ENCODE measurements around the gene RFX1. TPM values are rescaled to one million over a fixed set of nuclear protein-coding genes. Genes with fewer than 3 reads are reported as not detected.

Gene RFX1
- total and polyA plus RNA-seq, 2 experiments from 2014 or later = 2.2 to 2.4 TPM

DNA sequence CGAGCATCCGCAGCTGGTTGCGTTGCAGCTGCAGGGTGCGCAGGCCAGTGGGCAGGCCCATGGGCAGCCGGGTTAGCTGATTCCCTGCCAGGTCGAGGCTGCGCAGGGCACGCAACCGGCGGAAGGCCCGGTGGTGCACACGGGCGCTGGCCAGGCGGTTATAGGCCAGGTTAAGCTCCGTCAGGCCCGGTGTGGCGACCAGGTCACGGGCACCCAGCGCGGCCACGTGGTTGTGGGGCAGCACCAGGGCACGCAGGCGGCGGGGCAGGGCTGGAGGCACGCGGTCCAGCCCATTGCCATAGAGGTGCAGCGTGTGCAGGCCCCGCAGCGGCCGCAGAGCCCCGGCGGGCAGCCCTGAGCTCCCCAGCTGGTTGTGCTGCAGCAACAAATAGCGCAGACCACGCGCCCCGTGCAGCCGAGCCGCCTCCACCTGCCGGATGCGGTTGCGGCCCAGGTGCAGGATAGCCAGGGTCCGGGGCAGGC lies 73.2 kb downstream of the RFX1 start:
- H3K4me2 ChIP-seq = no peak overlapping the region
- no peaks in the 10 kb centered on the region for H3K4me1 ChIP-seq (ENCODE audit: insufficient read depth)
- no peaks in the 10 kb centered on the region for H3K79me2 ChIP-seq
- H3K36me3 ChIP-seq (replicated peaks; ENCODE audit: insufficient read depth, low read depth) = no peaks in the 10 kb centered on the region
- no peak overlapping the region for H3K27ac ChIP-seq
- H3K4me3 ChIP-seq = no peak overlapping the region
- no peak overlapping the region for H2AFZ ChIP-seq
- TF ChIP-seq, protein P1, sequence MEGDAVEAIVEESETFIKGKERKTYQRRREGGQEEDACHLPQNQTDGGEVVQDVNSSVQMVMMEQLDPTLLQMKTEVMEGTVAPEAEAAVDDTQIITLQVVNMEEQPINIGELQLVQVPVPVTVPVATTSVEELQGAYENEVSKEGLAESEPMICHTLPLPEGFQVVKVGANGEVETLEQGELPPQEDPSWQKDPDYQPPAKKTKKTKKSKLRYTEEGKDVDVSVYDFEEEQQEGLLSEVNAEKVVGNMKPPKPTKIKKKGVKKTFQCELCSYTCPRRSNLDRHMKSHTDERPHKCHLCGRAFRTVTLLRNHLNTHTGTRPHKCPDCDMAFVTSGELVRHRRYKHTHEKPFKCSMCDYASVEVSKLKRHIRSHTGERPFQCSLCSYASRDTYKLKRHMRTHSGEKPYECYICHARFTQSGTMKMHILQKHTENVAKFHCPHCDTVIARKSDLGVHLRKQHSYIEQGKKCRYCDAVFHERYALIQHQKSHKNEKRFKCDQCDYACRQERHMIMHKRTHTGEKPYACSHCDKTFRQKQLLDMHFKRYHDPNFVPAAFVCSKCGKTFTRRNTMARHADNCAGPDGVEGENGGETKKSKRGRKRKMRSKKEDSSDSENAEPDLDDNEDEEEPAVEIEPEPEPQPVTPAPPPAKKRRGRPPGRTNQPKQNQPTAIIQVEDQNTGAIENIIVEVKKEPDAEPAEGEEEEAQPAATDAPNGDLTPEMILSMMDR (IDR thresholded peaks at IDR 0.05; ENCODE audit: poor library complexity) = no peak
- TF ChIP-seq EZH2 (IDR thresholded peaks at IDR 0.05; ENCODE audit: borderline replicate concordance) = no peak
- TF ChIP-seq EZH2phosphoT487 (IDR thresholded peaks at IDR 0.05; ENCODE audit: low read depth, severe bottlenecking, unreplicated experiment) = no peak
- H3K27me3 ChIP-seq = no peaks in the 10 kb centered on the region
- no peaks in the 10 kb centered on the region for H3K9me2 ChIP-seq (replicated peaks; ENCODE audit: insufficient read depth)
- H4K20me1 ChIP-seq (ENCODE audit: insufficient read depth, poor library complexity, severe bottlenecking) = no peaks in the 10 kb centered on the region
- no peak for DNase-seq (ENCODE audit: low spot score)
- no peaks in the 10 kb centered on the region for H3K9me3 ChIP-seq (ENCODE audit: low read depth)
- 97% methylated on average over 39 of the region's 42 CpGs for WGBS (ENCODE audit: low lambda C conversion rate, missing lambda C conversion rate)

DNA sequence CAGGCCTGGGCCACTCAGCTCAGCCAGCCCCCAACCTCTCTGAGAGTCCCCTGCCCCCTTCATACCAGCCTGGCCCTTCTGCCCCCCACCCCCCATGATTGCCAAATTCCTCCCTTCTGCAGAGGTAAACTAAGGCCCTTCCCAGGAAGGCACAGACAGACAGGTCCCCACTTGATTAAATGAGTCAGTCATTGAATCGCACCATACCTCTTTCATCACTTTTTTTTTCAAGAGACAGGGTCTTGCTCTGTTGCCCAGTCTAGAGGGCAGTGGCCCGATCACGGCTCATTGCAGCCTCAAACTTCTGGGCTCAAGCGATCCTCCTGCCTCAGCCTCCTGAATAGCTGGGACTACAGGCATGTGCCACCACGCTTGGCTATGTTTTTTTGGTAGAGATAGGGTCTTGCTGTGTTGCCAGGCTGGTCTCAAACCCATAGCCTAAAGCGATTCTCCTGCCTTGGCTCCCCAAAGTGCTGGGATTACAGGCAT lies 73.9 kb downstream of the RFX1 start:
- Histone ChIP-seq H3K4me1 (ENCODE audit: insufficient read depth) (no peaks in the 10 kb centered on the region), H3K9me3 (ENCODE audit: low read depth) (no peaks in the 10 kb centered on the region), H3K27ac (no peak overlapping the region), H3K4me2 (no peak overlapping the region), H3K36me3 (replicated peaks; ENCODE audit: insufficient read depth, low read depth) (no peaks in the 10 kb centered on the region), H2AFZ (no peak overlapping the region), H4K20me1 (ENCODE audit: insufficient read depth, poor library complexity, severe bottlenecking) (no peaks in the 10 kb centered on the region), H3K4me3 (no peak overlapping the region), H3K79me2 (no peaks in the 10 kb centered on the region), H3K27me3 (no peaks in the 10 kb centered on the region), H3K9me2 (replicated peaks; ENCODE audit: insufficient read depth) (no peaks in the 10 kb centered on the region)
- TF ChIP-seq EZH2phosphoT487 (IDR thresholded peaks at IDR 0.05; ENCODE audit: low read depth, severe bottlenecking, unreplicated experiment) (no peak), EZH2 (IDR thresholded peaks at IDR 0.05; ENCODE audit: borderline replicate concordance) (no peak)
- TF ChIP-seq, protein P1 (IDR thresholded peaks at IDR 0.05; ENCODE audit: poor library complexity) = no peak
- 95% methylated on average over 6 of the region's 6 CpGs for WGBS (ENCODE audit: low lambda C conversion rate, missing lambda C conversion rate)
- DNase-seq (ENCODE audit: low spot score) = no peak

DNA sequence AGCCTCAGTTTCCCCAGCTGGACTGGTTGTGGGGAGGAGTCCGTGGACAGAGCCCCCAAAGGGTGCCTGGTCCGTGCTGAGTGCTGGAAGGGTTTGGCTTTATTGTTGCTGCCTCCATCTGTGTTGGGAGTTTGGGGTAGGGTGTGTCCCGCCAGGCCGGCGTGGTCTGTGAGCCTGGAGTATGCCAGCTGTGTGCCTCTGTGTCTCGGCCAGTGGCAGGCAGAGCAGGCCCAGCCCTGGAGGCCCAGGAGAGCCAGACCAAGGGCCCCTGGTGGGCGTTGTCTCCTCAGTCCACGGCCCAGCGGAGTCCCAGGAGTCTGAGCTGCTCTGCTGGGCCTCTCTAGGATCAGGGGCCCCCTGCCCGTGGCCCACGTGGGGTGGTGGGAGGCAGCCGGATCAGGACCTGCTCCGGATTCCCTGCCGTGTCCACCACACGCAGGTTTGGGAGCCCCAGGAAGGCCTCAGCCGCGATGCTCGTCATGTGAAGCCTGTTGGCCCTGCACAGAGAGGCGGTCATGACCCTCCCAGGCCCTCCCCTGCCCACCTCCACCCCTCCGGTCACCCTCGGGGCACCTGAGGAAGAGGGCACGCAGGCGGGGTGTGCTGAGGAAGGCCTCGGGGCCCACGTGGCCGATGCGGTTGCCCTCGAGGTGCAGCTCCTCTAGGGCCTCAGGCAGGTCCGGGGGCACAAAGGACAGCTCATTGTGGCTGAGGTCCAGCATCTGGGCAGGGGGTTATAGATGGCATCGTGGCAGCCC lies 74.5 kb downstream of the RFX1 start:
- Histone ChIP-seq H3K36me3 (replicated peaks; ENCODE audit: insufficient read depth, low read depth) (no peaks in the 10 kb centered on the region), H3K4me3 (no peak overlapping the region), H3K4me1 (ENCODE audit: insufficient read depth) (no peaks in the 10 kb centered on the region), H3K9me3 (ENCODE audit: low read depth) (no peaks in the 10 kb centered on the region), H2AFZ (no peak overlapping the region), H3K27ac (no peak overlapping the region), H3K9me2 (replicated peaks; ENCODE audit: insufficient read depth) (no peaks in the 10 kb centered on the region), H4K20me1 (ENCODE audit: insufficient read depth, poor library complexity, severe bottlenecking) (no peaks in the 10 kb centered on the region), H3K27me3 (no peaks in the 10 kb centered on the region), H3K79me2 (no peaks in the 10 kb centered on the region), H3K4me2 (no peak overlapping the region)
- WGBS (ENCODE audit: low lambda C conversion rate, missing lambda C conversion rate) = 98% methylated on average over 20 of the region's 30 CpGs
- no peak for DNase-seq (ENCODE audit: low spot score)
- TF ChIP-seq EZH2 (IDR thresholded peaks at IDR 0.05; ENCODE audit: borderline replicate concordance) = no peak

DNA sequence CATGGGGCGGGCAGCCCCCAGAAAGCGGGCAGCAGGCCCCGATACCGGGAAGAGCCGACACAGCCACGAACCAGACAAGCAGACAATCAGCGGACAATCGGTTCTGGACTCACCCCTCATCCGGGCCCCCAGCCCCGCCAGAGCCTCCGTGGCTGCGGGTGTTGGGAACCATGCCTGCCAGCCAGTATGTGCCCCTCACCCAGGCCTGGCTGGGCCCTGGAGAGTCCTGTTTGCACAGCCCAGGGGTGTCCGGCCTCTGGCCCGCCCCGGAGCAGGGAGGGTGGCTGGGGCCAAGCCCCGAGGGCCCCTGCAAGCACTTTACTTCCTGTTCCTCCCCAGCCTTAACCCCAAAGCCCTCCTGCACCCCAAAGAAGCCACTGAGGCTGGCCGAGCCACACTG lies 75.7 kb downstream of the RFX1 start:
- Histone ChIP-seq H4K20me1 (ENCODE audit: insufficient read depth, poor library complexity, severe bottlenecking) (no peaks in the 10 kb centered on the region), H2AFZ (no peak overlapping the region), H3K27ac (no peak overlapping the region), H3K4me3 (no peak overlapping the region), H3K9me3 (ENCODE audit: low read depth) (no peaks in the 10 kb centered on the region), H3K9me2 (replicated peaks; ENCODE audit: insufficient read depth) (no peaks in the 10 kb centered on the region), H3K27me3 (no peaks in the 10 kb centered on the region), H3K36me3 (replicated peaks; ENCODE audit: insufficient read depth, low read depth) (no peaks in the 10 kb centered on the region), H3K4me2 (no peak overlapping the region), H3K79me2 (no peaks in the 10 kb centered on the region), H3K4me1 (ENCODE audit: insufficient read depth) (no peaks in the 10 kb centered on the region)
- TF ChIP-seq, protein P1 (IDR thresholded peaks at IDR 0.05; ENCODE audit: poor library complexity) = no peak
- TF ChIP-seq EZH2phosphoT487 (IDR thresholded peaks at IDR 0.05; ENCODE audit: low read depth, severe bottlenecking, unreplicated experiment) = no peak
- TF ChIP-seq EZH2 (IDR thresholded peaks at IDR 0.05; ENCODE audit: borderline replicate concordance) = no peak
- 91% methylated on average over 17 of the region's 17 CpGs for WGBS (ENCODE audit: low lambda C conversion rate, missing lambda C conversion rate)
- no peak for DNase-seq (ENCODE audit: low spot score)

Measured in hepatocyte (in vitro differentiated cells).